IMR-90 (cell line): Measurements from ENCODE around the gene PCBP3.

ENCODE experiments used
- ELK1 ChIP-seq: fragments of 150-350 bp; IDR thresholded peaks from 2 replicates; pipeline ENCODE4 v1.6.1; 2016; ENCODE audit warnings: low read depth, mild to moderate bottlenecking, low read length, moderate library complexity, borderline replicate concordance
- FOS ChIP-seq: fragments of 150-350 bp; IDR thresholded peaks from 2 replicates; pipeline ENCODE4 v1.6.1; 2016; ENCODE audit warnings: low read depth, low read length
- MAFK ChIP-seq: IDR thresholded peaks from 2 replicates; pipeline ENCODE4 v1.6.1; 2012; ENCODE audit warnings: low read depth, low read length, improper control_type of control experiment
- POLR2A ChIP-seq: IDR thresholded peaks from 2 replicates; pipeline ENCODE4 v1.6.1; 2012; ENCODE audit warnings: mild to moderate bottlenecking, low read depth, low read length
- RAD21 ChIP-seq: IDR thresholded peaks from 2 replicates; pipeline ENCODE4 v1.6.1; 2012; ENCODE audit warnings: low read length, improper control_type of control experiment
- TF ChIP-seq, protein P1 (sequence below): conservative IDR thresholded peaks from 2 replicates; pipeline ENCODE4 v1.5.1; 2012; ENCODE audit warnings: mild to moderate bottlenecking, low read depth, low read length, improper control_type of control experiment

DNA sequence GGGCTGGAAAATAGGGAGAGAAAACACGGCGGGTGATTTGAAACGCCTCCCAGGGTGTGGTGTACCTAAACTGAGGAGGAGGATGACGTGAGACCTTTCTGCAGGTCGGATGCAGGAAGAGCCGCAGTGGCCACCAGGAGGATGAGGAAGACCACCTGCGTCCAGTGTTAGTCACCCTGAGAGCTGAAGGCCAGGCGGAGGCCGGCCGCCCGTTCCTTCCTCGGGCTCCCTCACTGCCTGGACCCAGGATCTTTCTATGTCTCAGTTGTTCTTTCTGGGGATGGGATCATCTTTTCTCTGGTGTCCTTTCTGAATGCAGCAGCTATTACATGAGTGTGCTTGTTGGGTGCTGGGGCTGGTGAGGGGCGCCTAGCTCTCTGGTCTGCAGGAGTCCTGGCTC is 263.3 kb downstream of the PCBP3 start:
- TF ChIP-seq, protein P1, sequence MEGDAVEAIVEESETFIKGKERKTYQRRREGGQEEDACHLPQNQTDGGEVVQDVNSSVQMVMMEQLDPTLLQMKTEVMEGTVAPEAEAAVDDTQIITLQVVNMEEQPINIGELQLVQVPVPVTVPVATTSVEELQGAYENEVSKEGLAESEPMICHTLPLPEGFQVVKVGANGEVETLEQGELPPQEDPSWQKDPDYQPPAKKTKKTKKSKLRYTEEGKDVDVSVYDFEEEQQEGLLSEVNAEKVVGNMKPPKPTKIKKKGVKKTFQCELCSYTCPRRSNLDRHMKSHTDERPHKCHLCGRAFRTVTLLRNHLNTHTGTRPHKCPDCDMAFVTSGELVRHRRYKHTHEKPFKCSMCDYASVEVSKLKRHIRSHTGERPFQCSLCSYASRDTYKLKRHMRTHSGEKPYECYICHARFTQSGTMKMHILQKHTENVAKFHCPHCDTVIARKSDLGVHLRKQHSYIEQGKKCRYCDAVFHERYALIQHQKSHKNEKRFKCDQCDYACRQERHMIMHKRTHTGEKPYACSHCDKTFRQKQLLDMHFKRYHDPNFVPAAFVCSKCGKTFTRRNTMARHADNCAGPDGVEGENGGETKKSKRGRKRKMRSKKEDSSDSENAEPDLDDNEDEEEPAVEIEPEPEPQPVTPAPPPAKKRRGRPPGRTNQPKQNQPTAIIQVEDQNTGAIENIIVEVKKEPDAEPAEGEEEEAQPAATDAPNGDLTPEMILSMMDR = no peak
- no peak for TF ChIP-seq MAFK
- TF ChIP-seq FOS = no peak
- no peak for TF ChIP-seq ELK1
- no peak for TF ChIP-seq POLR2A
- no peak for TF ChIP-seq RAD21
